Effector memory CD8-positive, alpha-beta T cell (primary cell): Measurements from ENCODE around the gene KCNMB2.
"Not testable (repeated sequence)": the region's sequence is repeated elsewhere in the genome, so short reads cannot be mapped to it uniquely, and the experiment has no call there.

Experiments
- ATAC-seq: fragments of 150-1000 bp; cut with Tn5 transposase; replicated peaks from 2 replicates; pipeline ENCODE4 v1.10.0; 2021; ENCODE audit warnings: mild to moderate bottlenecking, moderate library complexity
- DNase-seq, 3 experiments: peaks; one replicate each; pipeline ENCODE4 v3.0.0; 2021
- H3K27ac Mint-ChIP-seq, 2 donors: one replicate each; pipeline ENCODE4 v1.8.0; 2022; ENCODE audit warnings: mild to moderate bottlenecking in 2 of 2, mixed read lengths in 2 of 2, moderate library complexity in 2 of 2
- H3K27me3 Mint-ChIP-seq, 2 donors: one replicate each; pipeline ENCODE4 v1.8.0; 2022; ENCODE audit warnings: mixed read lengths in 2 of 2
- H3K36me3 Mint-ChIP-seq: one replicate; pipeline ENCODE4 v1.8.0; 2022; ENCODE audit warnings: mild to moderate bottlenecking, moderate library complexity, mixed read lengths; ENCODE audit not compliant: insufficient read depth
- H3K4me1 Mint-ChIP-seq, 2 donors: one replicate each; pipeline ENCODE4 v1.8.0; 2022; ENCODE audit warnings: low read depth in 2 of 2, mixed read lengths in 2 of 2
- H3K4me3 Mint-ChIP-seq, 2 donors: one replicate each; pipeline ENCODE4 v1.8.0; 2022; ENCODE audit warnings: mild to moderate bottlenecking in 2 of 2, mixed read lengths in 2 of 2, moderate library complexity in 2 of 2
- H3K9me3 Mint-ChIP-seq, 2 donors: one replicate each; pipeline ENCODE4 v1.8.0; 2022; ENCODE audit warnings: mixed read lengths in 2 of 2

KCNMB2 gene

DNA sequence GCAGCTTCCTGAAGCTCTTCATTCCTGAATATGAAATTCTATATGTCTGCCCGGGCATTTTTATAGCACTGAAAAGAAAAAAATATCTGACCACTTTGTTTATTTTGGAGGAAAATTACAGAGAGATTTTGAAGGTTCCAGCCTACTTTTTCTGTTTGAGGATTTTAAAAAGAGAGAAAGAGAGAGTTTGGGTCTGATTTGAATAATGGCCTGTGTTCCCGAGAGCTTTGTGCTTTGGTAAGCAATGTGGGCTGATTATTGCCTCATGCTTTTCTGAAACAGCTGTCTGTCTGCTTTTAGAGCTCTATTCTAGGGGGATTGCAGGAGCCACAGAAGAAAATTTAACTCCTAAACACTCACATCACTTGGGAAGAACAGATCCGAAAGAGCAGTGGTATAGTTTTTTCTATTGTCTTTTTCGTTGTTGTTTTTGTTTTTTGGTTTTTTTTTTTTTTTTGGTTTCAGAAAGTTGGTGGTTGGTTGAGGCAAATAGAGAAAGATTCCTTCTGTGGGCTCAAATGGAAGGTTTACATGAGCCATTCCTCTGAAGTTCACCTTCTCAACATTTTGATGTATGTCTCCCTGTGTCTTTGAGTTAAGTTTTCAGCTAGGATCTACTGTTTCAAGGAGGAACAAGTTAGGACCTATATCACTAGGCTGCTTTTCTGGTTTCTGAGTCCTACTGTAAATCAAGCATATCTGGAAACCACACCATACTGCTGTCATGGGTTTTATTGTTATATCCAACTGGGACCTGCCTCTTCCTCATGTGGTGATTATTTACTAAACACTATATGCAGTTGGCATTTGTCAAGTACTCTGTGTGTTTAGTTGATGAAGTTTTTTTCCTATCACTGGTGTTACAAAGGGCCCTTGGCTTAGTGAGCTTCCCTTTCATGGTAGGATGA, 178.9 kb downstream of the KCNMB2 start:
- no peaks in the 10 kb centered on the region for H3K4me1 Mint-ChIP-seq
- DNase-seq (no peak), ATAC-seq (no peak)
- no peaks in the 10 kb centered on the region for H3K27me3 Mint-ChIP-seq
- no peaks in the 10 kb centered on the region for H3K36me3 Mint-ChIP-seq
- no peak overlapping the region for H3K4me3 Mint-ChIP-seq
- peaks cover 0 to 1% of the 10 kb centered on the region in 2 donors for H3K9me3 Mint-ChIP-seq
- no peak overlapping the region for H3K27ac Mint-ChIP-seq

DNA sequence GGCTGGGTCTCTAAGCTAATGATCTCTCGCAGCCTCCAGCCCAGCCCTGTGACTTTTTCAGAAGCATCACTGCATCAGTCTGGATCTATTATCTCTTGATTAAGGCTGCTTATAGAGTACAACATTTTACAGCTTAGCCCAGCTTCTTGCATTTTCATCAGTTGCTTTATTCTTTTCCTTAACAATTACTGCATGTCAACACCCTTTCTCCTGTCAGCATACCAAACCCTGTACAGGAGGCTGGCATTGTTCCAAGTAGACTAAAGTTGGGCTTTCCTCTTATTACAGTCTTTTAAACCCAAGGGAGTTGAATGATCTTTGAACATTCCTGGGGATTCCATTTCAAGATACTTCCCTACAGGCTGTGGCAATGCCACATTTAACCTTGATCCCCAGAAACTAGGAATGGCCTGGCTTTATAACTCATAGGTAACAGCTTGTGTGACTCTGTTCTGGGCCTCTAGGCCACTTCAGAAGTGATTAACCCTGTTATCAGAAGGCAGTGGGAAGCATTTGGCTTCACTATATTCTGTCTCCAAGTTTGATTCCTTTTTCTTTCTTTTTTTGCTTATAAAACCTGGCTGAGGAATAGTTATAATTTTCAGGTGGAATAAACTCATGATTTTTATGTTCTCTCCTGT, 182.9 kb downstream of the KCNMB2 start:
- Mint-ChIP-seq H3K4me3 (no peak overlapping the region), H3K27ac (no peak overlapping the region), H3K4me1 (no peaks in the 10 kb centered on the region), H3K27me3 (no peaks in the 10 kb centered on the region), H3K36me3 (no peaks in the 10 kb centered on the region), H3K9me3 (peaks cover 0 to 1% of the 10 kb centered on the region in 2 donors)
- no peak for DNase-seq
- no peak for ATAC-seq

DNA sequence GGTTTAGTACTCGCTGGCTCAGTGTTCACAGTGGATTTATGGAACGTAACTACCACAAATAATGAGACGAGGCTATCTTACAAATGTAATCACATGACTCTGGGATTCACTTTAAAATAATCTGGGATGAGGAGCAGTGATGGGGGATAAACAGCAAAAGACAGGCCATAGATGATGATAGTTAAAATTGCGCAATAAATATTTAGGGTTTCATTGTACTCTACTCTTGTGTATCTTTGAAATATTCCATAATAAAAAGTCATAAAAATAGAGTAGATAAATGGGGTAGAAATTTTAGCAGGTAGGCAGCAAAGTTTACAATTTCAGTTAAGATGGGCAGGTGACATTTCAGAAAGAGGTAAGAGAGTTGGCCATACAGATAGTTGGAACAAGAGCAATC, 196.6 kb downstream of the KCNMB2 start:
- Mint-ChIP-seq H3K4me1 (no peaks in the 10 kb centered on the region), H3K4me3 (no peak overlapping the region), H3K36me3 (no peaks in the 10 kb centered on the region), H3K27ac (no peak overlapping the region), H3K27me3 (no peaks in the 10 kb centered on the region), H3K9me3 (peaks cover 0 to 15% of the 10 kb centered on the region in 2 donors)
- DNase-seq (no peak), ATAC-seq (no peak)

DNA sequence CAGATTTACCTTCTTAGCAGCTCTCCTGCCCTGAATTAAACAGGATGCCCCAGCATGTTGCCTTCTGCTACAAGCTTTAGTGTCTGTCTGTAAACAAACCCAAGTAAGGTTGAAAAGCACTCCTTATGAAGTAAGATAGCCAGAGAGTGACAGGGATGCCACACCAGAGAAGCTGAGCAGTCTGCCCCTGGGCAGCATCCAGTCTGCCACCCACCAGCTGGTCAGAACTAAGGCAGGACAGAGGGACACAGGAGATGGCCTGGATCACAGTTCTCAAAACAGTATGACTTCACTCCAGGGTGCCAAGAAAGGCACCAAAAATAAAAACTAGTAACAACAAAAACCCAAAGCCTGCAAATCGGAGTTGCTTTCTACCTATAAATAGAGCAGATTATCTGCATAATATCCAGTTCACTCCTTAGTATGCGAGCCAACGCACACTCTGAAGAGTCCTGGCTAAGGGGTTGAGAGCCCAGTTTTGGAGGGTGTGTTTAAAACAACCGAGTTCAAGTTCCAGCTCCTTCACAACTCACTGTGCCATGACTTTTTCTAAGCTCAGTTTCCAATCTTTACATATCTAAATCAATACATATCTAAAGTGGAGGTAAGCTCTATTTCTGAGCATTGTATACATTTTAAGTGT, 198.9 kb downstream of the KCNMB2 start:
- Mint-ChIP-seq H3K4me1 (no peaks in the 10 kb centered on the region), H3K4me3 (no peak overlapping the region), H3K9me3 (peaks cover 0 to 21% of the 10 kb centered on the region in 2 donors), H3K27me3 (no peaks in the 10 kb centered on the region), H3K27ac (no peak overlapping the region), H3K36me3 (no peaks in the 10 kb centered on the region)
- ATAC-seq (no peak), DNase-seq (no peak)

DNA sequence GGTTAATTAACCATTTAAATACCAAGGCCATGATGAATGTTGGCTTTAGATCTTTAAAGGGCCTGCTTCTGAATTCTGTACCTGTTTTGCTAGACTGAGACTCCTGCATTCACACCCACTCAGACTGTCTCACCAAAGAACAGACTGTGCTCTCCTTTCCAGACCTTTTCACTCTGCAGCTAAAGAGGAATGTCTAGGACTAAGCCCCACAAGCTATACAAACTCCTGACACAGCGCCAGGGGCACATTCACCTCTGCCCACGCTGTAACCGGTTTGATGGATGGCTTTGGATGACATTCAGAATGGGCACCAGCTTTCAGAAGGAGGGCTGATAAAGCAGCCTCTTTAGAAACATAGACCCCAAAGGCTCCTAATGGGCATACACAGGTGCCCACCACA, 200.1 kb downstream of the KCNMB2 start:
- H3K27ac Mint-ChIP-seq = no peak overlapping the region
- no peak overlapping the region for H3K4me3 Mint-ChIP-seq
- DNase-seq (no peak), ATAC-seq (no peak)
- no peaks in the 10 kb centered on the region for H3K36me3 Mint-ChIP-seq
- H3K9me3 Mint-ChIP-seq = peaks cover 0 to 15% of the 10 kb centered on the region in 2 donors
- no peaks in the 10 kb centered on the region for H3K27me3 Mint-ChIP-seq
- H3K4me1 Mint-ChIP-seq = no peaks in the 10 kb centered on the region

DNA sequence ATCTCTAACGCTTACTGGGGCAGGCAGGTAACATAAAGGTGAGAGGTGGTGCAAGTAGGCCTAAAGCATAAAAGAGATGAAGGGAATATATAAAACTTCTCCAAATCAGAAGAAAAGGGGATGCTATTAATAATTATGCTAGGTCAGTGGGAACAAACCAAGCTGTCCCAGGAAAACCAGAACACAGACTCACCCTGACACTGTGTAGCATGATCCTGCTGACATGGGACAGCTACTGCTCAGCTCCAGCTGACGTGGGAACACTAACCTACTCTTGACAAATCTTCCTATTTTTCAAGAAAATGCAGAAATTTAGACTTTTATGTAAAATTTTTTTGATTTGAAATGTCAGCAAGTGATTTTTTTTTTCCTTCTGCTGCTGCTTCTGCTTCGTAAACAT, 203.5 kb downstream of the KCNMB2 start:
- no peak overlapping the region for H3K4me3 Mint-ChIP-seq
- ATAC-seq (no peak), DNase-seq (no peak)
- no peaks in the 10 kb centered on the region for H3K27me3 Mint-ChIP-seq
- no peak overlapping the region for H3K27ac Mint-ChIP-seq
- no peaks in the 10 kb centered on the region for H3K36me3 Mint-ChIP-seq
- no peaks in the 10 kb centered on the region for H3K4me1 Mint-ChIP-seq
- peaks cover 0 to 7% of the 10 kb centered on the region in 2 donors for H3K9me3 Mint-ChIP-seq

DNA sequence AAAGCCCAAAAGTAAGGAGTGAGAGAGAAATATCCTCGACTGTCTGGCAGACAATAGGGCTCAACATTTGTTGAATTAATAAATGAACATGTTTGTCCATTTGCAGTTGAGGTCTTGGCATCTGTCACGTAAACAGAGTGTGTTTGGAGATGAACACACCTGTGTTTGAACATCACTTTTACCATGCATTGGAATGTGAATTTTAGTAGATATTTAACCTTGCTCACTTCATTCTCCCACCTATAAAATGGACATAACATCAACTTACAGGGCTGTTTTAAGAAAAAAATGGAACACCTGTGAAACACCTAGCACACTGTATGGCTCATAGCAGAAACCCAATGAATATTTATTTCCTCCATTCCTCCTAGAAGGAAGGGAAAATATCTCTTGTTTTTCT, 204.8 kb downstream of the KCNMB2 start:
- Mint-ChIP-seq H3K9me3 (peaks cover 0 to 7% of the 10 kb centered on the region in 2 donors), H3K27me3 (no peaks in the 10 kb centered on the region), H3K4me1 (no peaks in the 10 kb centered on the region), H3K4me3 (no peak overlapping the region), H3K27ac (no peak overlapping the region), H3K36me3 (no peaks in the 10 kb centered on the region)
- ATAC-seq (no peak), DNase-seq (no peak)

DNA sequence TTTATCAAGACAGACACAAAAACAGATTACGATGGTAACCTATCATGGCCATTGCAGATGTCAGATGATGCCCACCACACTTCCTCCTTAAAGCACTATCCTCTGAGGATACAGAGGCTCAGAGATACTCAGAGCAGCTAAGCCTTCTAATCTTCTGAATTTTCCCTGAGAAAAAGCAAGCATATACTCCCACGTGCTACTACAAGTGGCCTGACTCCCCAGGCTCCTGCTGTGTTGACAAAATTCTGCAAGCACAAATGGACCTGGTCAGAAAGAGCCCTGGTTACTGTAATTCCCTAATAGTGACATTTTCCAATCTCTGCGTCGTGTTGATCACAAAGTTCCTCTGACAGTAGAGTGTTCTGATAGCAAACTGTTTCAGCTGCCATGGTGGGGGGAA, 207.1 kb downstream of the KCNMB2 start:
- peaks cover 3 to 6% of the 10 kb centered on the region in 2 donors for H3K9me3 Mint-ChIP-seq
- no peak overlapping the region for H3K27ac Mint-ChIP-seq
- no peak overlapping the region for H3K4me3 Mint-ChIP-seq
- H3K4me1 Mint-ChIP-seq = no peaks in the 10 kb centered on the region
- DNase-seq (no peak), ATAC-seq (no peak)
- H3K27me3 Mint-ChIP-seq = no peaks in the 10 kb centered on the region
- H3K36me3 Mint-ChIP-seq = no peaks in the 10 kb centered on the region

DNA sequence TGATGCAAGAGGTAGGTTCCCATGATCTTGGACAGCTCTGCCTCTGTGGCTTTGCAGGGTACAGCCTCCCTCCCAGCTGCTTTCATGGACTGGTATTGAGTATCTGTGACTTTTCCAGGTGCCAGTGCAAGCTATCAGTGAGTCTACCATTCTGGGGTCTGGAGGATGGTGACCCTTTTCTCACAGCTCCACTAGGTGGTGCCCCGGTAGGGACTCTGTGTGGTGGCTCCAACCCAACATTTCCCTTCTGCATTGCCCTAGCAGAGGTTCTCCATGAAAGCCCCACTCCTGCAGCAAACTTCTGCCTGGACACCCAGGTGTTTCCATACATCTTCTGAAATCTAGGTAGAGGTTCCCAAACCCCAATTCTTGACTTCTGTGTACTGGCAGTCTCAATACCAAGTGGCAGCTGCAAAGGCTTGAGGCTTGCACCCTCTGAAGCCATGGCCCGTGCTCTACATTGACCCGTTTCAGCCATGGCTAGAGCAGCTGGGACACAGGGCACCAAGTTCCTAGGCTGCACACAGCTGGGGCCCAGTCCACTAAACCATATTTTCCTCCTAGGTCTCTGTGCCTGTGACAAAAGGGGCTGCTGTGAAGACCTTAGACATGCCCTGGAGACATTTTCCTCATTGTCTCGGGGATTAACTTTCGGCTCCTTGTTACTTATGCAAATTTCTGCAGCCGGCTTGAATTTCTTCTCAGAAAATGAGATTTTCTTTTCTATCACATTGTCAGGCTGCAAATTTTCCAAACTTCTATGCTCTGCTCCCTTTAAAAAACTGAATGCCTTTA, 209.8 kb downstream of the KCNMB2 start:
- not testable (repeated sequence) for H3K27me3 Mint-ChIP-seq, ATAC-seq, H3K27ac Mint-ChIP-seq, H3K36me3 Mint-ChIP-seq, H3K4me3 Mint-ChIP-seq, H3K4me1 Mint-ChIP-seq, H3K9me3 Mint-ChIP-seq, DNase-seq

DNA sequence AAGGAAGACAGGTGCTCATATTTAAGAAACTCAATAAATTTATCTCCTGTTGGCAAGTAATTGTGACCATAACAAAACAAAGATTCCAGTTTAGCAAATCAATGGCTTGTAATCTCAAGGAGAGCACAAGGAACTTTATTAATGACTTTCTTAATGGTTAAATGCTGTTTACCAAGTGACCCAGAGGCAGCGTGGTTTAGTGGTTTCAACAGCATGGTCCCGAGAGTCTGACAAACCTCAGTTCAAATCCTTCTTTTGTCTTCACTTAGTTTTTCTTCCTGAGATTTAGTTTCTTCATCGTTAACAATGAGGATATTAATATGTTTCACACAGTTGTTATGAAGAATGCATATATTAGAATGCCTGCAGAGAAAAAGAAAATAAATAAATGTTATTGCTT, 212.6 kb downstream of the KCNMB2 start:
- peaks cover 0 to 3% of the 10 kb centered on the region in 2 donors for H3K9me3 Mint-ChIP-seq
- DNase-seq = no peak
- H3K36me3 Mint-ChIP-seq = no peaks in the 10 kb centered on the region
- no peak for ATAC-seq
- H3K4me3 Mint-ChIP-seq = no peak overlapping the region
- no peaks in the 10 kb centered on the region for H3K4me1 Mint-ChIP-seq
- H3K27me3 Mint-ChIP-seq = no peaks in the 10 kb centered on the region
- no peak overlapping the region for H3K27ac Mint-ChIP-seq

DNA sequence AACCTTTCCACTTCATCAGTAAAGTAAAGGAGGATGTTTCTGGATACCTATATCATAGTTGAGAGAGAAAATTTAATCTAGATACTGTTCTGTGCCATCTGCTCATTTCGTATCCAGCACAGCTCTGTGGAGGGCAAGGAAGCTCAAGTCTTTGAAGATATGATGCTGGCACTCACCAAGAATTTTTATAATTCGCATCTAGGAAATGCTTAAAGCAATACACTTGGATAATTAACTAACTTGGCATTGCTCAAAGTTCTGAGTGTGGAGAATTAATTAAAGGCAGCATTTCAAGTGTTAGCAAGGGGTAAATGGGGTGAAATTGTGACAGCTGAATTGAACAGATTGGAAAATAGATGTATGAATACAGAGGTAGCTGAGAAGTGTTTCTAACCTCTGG, 213.2 kb downstream of the KCNMB2 start:
- DNase-seq (no peak), ATAC-seq (no peak)
- H3K27me3 Mint-ChIP-seq = no peaks in the 10 kb centered on the region
- no peaks in the 10 kb centered on the region for H3K36me3 Mint-ChIP-seq
- peaks cover 0 to 3% of the 10 kb centered on the region in 2 donors for H3K9me3 Mint-ChIP-seq
- no peak overlapping the region for H3K27ac Mint-ChIP-seq
- no peak overlapping the region for H3K4me3 Mint-ChIP-seq
- H3K4me1 Mint-ChIP-seq = no peaks in the 10 kb centered on the region

DNA sequence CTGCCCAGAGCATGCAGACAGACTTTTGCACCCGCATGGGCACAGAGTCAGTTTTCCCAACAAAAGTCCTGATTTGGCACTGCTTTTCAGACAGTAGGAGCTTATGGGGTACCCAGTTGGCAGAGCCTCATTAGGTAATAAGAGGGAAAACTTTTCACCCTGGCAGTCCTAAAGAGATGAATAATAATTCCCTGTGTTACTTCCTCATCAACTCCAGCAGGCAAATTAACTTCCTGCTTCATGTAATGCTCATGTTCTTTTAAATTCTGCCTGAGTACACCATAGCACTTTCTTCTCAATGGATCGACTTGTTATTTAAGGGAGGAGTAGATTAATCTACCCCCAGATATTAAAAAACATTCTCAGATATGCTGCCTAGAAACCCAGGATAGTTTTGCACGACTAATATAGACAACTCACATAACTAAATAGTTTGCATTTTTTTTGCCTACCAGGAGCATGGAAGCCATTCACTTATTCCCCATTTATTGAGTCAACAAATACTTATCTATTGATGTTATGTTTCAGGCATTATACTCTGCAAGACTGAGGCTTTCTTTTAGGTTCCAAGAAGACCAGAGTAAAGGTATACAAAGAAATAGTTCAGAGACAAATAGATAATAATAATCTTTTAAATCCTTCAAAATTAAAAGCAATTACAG, 214.5 kb downstream of the KCNMB2 start:
- ATAC-seq = no peak
- H3K9me3 Mint-ChIP-seq = peaks cover 0 to 3% of the 10 kb centered on the region in 2 donors
- H3K27me3 Mint-ChIP-seq = no peaks in the 10 kb centered on the region
- H3K27ac Mint-ChIP-seq = no peak overlapping the region
- DNase-seq = no peak
- no peaks in the 10 kb centered on the region for H3K36me3 Mint-ChIP-seq
- H3K4me3 Mint-ChIP-seq = no peak overlapping the region
- H3K4me1 Mint-ChIP-seq = no peaks in the 10 kb centered on the region

DNA sequence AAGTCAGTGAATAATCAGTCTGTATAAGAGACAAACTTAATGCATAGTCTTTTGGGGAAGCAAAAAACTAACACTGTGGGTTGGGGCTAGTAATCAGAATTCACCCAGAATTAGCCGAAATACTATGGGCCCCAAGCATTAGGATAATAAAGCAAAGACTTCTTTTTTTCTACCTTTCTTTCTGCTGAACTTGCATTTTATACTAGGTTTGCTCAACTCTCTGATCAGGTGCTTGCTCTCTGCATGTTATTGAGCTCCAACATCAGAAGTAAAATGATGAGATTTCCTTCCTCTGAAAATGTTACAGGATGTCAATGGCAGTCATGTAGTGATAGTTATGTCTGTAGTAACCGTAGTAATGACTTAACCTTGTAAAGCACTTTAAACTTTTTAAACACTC, 216.6 kb downstream of the KCNMB2 start:
- H3K4me1 Mint-ChIP-seq = no peaks in the 10 kb centered on the region
- no peak for ATAC-seq

More for the DNA sequence above, 216.6 kb downstream of the KCNMB2 start:
- no peak for DNase-seq
- Mint-ChIP-seq H3K27ac (no peak overlapping the region), H3K9me3 (peaks cover 0 to 2% of the 10 kb centered on the region in 2 donors), H3K4me3 (no peak overlapping the region), H3K36me3 (no peaks in the 10 kb centered on the region), H3K27me3 (no peaks in the 10 kb centered on the region)
